Activated naive CD4-positive, alpha-beta T cell treated with Interleukin-2 at 50 U/mL for 16 hours (primary cell): Measurements from ENCODE around the gene MOGAT2.

Source experiments
- DNase-seq: peaks from one replicate; pipeline ENCODE4 v3.0.0-alpha.2; 2020

MOGAT2 gene

GRCh38 chr11:75781296-75781695, 63.7 kb downstream of the MOGAT2 start:
- no peak for DNase-seq

DNA sequence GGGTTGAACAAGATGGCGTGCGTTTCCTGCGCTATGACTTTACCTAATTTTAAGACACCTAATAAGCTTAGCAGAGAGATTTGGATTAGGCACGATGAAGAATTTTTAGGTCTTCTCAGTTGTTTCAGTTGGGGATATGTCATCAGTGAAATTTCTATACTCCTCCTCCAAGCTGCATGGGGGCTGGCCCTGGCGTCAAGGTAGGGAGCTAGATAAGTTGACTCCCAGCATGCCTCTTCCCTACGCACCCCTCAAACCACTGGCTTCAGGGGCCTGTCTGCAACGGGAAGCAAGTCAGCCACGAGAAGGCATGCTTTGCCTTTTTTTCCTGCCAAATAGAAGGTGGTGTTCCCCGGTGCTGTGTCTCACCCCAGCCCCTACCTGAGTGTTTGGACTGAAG, 64.2 kb downstream of the MOGAT2 start:
- no peak for DNase-seq
